ENCODE data around the gene CCDC149.

Gene CCDC149

DNA sequence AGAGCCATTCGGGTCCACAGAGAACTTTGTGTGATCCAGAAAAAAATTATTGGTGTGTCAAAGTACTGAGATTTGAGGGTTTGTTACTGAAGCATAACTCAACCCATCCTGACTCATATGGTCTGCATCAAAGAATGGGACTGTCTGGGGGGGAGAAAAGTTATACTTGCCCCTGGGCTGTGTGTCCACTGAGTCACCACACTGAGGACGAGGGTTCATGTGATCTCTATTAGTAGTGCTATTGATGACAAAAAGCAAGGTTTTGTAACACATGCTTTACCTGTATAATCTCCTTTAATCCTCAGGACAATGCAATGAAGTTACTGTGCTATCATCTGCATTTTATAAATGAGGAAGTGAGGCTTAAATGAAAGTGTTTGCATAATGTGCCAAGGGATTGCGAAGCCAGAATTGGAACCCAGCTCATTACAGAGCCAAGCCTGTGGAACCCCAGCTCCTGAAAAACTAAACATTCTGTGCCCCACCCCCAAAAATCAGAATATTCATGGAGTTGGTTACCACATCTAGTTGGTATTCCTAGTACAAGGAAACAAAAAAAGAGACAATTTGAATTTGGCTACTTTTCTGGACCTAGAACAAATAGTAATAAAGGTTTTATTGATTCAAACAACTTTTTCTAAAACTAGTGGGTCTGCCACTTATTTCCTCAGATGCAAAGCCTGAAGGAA lies 31.2 kb downstream of the CCDC149 start:
- DNase-seq (ENCODE audit: low read depth in 2 of 2) = no peak

GRCh38 chr4:24880186-24880585 lies 32.7 kb downstream of the CCDC149 start:
- DNase-seq (ENCODE audit: low read depth in 2 of 2) = no peak

DNA sequence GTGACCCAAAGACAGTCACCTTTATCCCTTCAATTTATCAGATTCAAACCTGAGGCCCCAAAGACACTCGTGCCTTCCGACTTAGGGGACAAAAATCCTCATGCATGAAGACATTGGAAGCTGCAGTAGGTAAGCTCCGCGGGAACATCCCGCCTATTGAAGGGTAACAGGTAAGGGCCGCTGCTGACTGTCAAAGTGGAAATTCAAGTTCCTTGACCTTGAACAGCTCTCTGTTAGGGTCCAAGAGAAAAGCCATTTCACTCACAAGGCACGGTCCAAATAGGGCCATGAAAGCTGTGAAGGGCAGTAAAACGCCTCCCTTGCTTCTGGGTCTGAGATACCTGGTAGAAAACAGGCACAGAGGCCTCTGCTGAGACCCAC lies 34.2 kb downstream of the CCDC149 start:
- DNase-seq (ENCODE audit: low read depth in 2 of 2) = no peak

GRCh38 chr4:24877868-24878635 lies 34.8 kb downstream of the CCDC149 start:
- DNase-seq (ENCODE audit: low read depth in 2 of 2) = no peak

DNA sequence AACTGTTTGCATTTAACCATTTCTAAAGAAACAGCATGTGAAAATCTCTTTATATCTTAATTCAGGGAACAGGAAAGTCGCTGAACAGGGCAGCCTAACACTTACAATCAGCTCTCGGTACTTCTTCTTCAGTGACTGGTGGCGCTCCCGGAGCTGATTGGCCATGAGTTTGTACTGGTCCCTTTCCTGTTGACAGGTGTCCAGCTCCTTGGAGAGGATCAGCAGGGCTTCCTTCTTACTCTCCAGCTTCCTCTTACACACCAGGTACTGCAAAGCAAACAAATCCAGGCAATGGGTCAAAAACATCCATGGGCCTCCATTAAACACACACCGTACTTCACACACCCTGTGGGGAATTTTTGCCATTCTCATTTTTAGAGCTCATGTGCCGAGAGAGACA lies 36.4 kb downstream of the CCDC149 start:
- DNase-seq (ENCODE audit: low read depth in 2 of 2) = no peak

GRCh38 chr4:24872720-24873119 lies 40.1 kb downstream of the CCDC149 start:
- no peak for DNase-seq (ENCODE audit: low read depth in 2 of 2)

DNA sequence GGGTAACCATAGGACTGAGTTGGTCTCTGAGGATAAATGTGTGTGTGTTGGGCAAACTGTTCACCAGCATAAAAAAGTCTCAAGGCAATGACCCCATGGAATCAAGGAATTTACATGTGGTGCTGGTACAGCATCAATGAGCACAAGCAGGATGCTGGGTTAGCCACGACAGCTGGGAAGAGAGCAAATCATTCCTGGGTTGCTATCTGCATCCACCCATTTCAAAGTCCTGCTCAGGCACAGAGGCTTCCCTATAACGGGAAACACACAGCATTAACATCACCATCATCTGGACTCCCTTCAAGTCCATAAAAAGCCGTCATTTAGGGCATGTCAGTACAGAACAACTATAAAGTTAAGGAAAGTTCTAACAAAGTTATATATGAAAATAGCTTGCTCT lies 41.6 kb downstream of the CCDC149 start:
- DNase-seq (ENCODE audit: low read depth in 2 of 2) = no peak

DNA sequence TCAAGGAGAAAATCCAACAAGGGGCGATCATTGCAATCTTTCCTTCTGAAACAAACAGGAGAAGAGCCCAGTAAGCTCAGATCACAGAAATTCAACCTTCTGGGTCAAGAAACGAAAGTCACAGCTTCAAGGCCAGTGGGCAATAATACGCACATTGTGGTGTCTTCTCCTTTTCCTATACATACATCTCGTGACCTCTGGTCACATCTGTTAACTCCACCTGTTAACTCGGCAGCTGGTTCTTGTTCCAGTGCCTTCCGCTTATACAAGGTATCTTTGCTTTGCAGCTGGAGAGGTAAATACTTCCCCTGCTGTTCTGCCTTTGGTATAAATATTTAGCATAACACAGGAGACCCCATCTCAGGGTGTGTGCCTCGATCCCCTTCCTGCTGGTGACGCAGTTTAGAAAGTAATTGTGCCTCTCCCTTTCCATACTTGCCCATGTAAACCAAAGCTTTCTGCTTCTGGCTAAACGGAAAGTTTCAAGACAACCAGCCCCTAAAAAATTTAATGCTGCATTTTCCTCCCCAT lies 45.0 kb downstream of the CCDC149 start:
- DNase-seq (ENCODE audit: low read depth in 2 of 2) = no peak

DNA sequence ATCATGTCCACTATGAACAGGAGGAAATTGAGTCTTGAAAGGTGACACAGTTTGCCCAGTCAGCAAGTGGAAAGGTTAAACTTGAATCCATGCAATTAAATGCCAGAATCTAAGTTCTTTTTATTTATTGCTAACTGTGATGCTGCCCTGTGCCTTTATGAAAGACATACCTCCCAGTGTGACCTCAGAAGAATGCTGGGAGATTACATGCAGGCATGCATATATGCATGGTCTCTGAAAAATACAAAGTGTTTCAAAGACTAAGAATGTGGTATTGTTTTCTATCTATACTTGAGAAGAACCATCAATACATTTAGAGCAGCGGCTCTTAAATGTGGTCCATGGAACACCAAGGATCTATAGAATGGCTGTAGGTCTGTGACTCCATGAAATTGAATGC lies 45.6 kb downstream of the CCDC149 start:
- no peak for DNase-seq (ENCODE audit: low read depth in 2 of 2)

- no peak for DNase-seq (ENCODE audit: low read depth in 2 of 2)
Measured at GRCh38 chr4:24865401-24865800, 47.4 kb downstream of the CCDC149 start.

GRCh38 chr4:24863799-24864198 lies 49.0 kb downstream of the CCDC149 start:
- DNase-seq (ENCODE audit: low read depth in 2 of 2) = no peak

GRCh38 chr4:24862073-24862751 lies 50.6 kb downstream of the CCDC149 start:
- no peak for DNase-seq (ENCODE audit: low read depth in 2 of 2)

DNA sequence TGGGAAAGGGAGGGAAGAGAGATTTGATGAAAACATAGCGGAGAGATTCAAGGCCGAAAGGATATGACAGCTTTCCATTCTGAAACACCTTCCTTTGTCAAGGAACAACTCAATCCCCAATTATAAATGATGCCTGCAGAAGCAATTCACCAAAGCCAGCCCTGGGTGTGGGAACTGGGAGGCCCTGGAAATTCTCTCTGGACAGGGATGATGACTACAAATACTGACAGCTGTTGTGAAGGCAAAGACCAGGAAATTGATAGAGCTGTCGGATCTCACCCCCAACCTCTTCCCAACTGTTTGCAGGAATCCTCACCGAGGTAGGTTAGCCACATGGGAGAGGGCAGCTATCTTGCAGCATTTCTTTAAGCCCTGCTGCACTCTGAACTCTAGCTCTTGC lies 54.3 kb downstream of the CCDC149 start:
- DNase-seq (ENCODE audit: low read depth in 2 of 2) = no peak

DNA sequence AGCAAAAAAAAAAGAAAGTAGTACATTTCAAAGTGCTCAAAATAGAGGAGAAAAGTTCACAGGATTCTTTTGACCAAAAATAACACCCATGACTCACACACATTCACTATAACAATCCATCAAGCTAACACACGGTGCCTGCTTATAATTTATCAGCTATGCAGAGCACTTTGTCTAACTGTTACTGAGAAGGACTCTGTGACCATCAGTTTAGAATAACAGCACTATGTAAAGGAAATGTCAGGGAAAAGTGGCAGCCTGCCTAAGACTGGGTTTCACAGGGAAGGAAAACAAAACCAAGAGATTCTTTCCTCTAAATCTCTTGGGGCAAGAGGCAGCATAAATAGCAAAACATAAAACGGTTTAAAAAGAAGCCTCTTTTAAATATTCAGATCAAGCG lies 54.8 kb downstream of the CCDC149 start:
- peak; percentile 76 to 78 for DNase-seq (ENCODE audit: low read depth in 2 of 2)

- DNase-seq (ENCODE audit: low read depth in 2 of 2) = peak in 1 of 2 experiments; percentile 11
Measured at GRCh38 chr4:24856586-24856985, 56.3 kb downstream of the CCDC149 start.

DNA sequence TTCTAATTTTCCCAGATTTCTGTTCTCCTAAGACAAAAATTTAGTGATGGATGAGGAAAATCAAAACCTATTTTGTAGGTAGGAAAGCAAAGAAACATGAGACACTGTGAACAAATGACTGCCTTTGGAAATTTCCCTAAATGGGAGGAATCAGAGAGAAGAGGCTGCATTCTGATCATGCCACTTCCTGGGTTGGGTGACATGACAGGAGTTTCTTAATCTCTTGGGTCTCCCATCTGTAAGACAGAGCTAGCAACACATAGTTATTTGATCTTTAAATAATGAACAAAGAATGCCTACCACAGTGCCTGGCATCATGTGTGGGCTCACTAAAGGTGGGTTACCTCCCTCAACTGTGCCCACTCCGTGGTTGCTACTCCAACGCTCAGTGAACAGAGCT lies 57.1 kb downstream of the CCDC149 start:
- no peak for DNase-seq (ENCODE audit: low read depth in 2 of 2)

- no peak for DNase-seq (ENCODE audit: low read depth in 2 of 2)
Measured at GRCh38 chr4:24853142-24853541, 59.7 kb downstream of the CCDC149 start.

DNA sequence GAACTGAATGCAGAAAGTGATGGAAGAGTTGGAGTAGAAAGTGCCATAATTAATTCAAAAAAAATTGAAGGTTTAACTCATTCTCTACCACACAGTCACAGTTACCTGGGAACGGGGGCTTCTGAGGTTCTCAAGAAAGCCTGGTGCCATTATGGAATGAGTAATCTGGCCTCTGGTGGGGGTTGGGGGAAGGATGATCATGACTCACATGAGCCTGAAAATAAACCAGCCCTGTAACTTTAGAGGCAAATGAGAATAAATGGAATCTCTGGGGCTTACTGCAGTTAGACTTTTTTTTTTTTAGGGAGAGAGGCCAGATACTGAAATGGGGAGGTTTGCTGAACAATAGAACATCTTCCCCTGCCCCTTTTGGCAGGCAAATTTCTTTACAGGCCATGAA lies 62.2 kb downstream of the CCDC149 start:
- peak; percentile 79 to 82 for DNase-seq (ENCODE audit: low read depth in 2 of 2)

GRCh38 chr4:24849756-24850155 lies 63.1 kb downstream of the CCDC149 start:
- no peak for DNase-seq (ENCODE audit: low read depth in 2 of 2)

- DNase-seq (ENCODE audit: low read depth in 2 of 2) = no peak
Measured at GRCh38 chr4:24849351-24849750, 63.5 kb downstream of the CCDC149 start.

DNA sequence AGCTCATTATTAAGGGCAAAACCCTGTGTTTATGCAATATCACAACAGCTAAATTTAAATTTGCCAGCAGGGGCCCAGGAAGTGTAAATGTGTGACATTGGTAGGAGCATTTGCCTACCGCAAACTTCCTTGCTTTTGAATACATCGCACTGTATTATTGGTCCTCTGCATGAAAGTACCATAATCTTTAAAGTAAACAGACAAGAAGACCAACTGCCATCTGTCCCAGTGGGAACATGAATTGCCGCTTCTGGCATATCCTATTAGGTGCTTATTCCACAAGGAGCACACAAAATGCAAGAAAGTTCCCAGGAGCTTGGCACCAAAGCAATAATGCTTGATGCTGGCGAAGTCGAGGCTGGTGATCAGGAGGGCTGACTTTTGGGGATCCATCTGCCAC lies 66.1 kb downstream of the CCDC149 start:
- DNase-seq (ENCODE audit: low read depth in 2 of 2) = no peak

- DNase-seq (ENCODE audit: low read depth in 2 of 2) = no peak
Measured at GRCh38 chr4:24845902-24846301, 66.9 kb downstream of the CCDC149 start.

GRCh38 chr4:24845132-24845531 lies 67.7 kb downstream of the CCDC149 start:
- no peak for DNase-seq (ENCODE audit: low read depth in 2 of 2)

Data from fibroblast of skin of left quadriceps (primary cell).